ENCODE measurements around the gene DOCK1. TPM values are rescaled to one million over a fixed set of nuclear protein-coding genes. Genes with fewer than 3 reads are reported as not detected.

Gene DOCK1
- polyA plus RNA-seq, 5 donors, result 54.9 to 72.3 (median 68.9) TPM

DNA sequence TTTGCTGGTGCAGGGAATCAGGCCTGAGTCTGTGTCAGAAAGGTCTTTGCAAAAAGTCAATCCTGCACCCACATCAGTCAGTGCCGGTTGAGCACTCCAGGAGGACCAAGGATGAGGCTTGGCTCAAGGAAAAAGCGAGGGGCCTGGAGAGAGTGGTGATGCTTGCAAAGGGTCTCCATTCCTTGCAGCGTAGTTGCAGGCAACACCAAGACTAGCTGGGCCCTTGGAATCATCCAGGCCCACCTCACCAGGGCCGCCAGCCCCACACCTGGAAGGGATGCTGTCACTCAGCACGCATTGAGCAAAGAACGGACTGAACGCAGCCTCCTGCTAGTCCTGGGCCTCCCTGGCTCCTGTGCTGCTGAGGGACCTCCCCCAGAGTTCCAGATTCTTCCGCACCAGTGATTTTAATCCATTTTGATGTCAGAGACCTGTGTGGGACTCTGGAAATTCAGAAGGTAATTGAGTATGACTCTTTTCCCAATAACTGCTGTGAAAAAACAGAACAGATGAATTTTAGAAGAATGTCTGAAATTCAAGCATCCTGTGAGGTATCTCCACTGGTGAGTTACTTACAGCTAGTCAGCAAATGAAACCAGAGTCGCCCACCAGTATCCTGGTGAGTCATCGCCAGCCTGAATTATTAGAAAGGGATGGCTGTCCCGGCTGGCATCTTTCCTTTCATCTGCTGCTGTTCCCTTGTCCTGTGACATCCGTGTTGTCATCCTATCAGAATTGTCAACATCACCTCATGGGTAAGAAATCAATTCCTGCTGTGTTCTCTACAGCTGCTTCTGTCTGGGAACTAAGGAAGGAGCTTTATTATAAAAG, 493.1 kb downstream of the DOCK1 start:
- DNase-seq, result no peak

DNA sequence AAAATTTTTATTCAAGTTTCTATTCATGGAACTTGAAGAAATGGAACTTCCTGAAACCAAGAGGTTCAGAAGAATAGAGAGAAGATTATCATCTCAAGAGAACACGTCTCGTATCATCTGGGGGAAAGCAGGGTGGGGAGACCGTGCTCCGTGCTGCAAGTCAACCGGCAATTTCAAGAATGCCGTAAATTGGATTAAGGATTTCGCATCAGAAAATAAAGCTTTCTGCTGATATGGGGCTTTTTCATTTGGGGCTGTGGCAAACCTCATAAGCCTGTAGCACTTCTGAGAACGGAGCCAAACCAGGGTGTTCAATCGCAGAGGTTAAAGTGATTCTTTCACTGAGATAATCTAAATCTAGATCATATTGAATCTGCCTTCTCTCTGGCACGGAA, 493.7 kb downstream of the DOCK1 start:
- DNase-seq, result no peak

DNA sequence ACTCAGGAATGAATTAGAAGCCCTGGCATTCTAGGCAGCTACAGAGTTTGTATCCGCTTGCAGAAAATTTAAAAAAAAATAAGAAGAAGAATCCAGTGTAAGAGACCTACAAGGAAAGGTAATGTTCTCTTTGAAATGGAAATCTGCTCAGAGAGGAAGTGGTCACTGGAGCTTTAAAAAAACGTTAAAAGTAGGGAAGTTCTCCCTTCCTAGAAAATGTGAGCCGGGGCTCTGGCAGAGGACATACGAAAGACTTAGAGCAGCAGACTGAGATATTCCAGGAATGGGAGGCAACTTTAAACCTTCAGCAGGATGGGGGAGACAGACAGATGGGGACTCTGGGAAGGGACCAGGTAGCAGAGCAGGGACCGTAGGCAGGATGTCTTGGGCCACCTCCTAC, 494.4 kb downstream of the DOCK1 start:
- no peak for DNase-seq

DNA sequence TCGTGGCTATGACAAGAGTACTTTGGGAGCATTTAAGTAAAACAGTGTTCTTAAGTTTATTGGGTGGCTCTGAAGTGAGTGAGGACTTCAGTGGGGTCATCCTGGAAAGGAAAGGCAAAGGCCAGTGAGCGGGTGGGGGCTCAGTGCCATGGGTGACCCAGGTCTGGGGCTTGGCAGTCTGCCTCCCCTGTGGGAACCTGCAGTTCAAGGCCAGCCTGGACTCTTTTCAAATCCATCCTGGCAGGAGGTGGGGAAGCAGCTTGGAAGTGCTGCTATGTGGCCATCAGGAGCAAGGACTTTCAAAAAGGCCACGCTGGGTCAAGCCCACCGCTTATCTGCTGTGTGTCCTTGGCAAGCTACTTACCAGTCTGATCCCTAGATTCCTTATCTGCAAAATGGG, 495.0 kb downstream of the DOCK1 start:
- no peak for DNase-seq

DNA sequence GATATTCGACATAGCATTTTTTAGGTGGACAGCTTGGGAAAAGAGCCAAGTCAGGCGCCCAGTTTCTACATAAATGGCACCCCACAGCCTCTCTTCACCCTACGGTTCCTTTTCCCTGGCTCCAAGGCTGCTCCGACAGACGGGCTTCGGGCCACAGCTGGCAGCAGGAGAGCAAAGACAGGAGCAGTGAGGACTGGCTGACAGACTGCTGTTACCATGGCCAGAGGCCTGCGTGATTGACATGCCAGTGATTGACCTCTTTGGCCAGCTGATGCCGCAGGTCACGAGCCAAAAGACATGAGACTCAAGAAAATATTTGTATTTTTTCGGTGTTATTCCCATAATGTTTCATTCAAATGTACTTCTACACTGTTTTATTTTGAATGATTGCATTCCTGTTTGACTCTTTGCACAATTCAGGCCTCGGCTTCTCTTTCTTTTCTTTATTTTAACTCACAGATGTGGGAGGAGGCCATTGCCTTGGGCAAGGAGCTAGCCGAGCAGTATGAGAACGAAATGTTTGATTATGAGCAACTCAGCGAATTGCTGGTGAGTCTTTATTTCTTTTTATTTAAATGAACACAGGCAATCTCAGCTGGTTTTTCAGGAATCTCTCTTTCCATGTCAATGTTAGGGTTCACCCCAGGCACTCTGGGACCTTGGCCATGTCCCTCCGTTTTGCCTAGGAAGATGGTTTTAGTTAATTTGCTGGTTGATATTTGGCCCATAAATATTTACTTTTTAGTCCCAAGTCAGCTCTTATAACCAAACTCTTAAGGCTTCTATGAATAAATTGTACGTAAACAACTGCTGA, 497.6 kb downstream of the DOCK1 start:
- DNase-seq, result no peak

DNA sequence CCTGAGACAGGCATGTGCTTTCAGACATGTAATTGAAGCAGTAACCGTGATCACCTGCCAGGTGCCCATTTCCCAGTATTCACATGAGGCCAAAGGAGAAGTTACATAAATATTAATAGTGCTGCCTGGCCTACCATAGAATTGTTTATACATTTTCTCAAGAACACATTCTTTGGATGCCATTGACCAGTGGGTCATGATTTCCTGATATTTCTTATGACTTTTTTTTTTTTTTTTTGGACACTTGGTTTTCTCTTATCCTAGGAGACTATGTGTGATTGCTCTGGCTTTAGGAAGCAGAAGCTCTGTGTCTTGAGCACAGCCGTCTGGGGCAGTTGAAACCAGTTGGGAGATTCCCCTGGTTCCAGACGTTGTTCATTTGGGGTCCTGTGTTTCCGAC, 500.0 kb downstream of the DOCK1 start:
- DNase-seq, result no peak

DNA sequence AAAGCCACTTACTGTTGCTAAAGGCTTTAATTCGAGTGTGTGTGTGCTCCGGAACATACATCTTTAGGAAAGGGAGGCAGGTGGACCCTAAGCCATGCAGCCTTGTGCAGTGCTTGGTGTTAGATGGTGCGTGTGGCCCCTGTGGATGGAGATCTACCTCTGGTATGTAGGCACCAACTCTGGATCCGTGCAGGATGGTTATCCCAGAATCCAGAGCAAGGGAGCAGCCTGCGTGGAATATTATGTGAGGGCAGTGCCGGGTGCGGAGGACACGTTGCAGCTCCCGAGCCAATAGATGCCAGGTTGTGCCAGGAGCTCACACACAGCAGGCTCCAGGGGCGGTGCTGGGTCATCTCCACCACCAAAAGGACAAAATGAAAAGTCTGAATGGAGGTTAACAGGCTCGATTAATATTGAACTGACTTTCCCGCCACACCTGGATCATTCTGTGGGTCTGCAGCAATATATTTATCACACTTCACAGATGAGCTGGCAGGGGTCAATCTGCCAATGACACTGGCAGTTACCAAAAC, 500.9 kb downstream of the DOCK1 start:
- no peak for DNase-seq

DNA sequence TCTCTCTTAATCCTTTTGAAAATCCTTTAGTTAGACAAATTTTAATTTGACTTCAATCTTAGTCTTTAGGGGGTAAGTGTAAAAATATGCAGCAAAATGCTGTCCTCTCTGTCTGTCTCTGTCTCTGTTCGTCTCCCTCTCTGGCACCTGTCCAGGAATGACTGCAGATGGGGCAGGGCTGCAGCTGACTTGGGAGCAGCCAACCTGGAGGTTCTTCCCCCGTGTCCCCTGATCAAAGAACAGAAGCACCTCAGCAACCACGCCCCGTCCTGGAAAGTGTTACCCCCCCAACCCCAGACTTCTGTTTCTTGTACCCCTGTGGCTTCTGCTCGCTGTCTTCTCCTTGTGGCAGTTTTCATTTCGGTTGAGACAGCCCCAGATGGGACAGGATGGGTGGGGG, 502.3 kb downstream of the DOCK1 start:
- DNase-seq, result no peak

DNA sequence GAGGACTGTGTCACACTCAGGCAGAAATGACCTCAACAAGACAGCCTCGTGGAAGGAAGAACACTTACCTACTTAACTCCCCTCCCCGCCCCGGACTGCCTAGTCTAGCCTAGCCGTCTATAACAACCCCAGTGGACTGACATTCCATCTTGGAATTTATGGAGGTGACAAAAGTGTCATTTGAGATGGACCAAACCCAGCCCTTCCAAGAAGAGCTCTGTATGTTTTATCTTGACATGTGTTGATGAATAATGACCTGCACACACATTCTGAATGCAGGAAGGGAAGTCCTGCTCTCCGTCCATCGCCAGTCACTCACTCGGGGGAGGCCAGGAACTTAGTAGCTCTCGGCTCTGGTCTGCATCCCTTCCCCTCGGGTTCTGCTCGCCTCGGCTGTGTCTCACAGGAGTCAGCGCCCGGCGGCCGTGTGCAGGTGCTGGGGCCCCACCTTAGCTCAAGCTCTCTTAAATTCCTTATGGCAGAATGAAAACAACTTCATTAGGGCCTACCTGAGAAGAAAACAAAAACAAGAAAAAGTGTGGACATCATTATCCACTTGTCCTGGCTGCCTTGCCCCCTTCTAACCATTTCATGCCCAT, 503.0 kb downstream of the DOCK1 start:
- no peak for DNase-seq

DNA sequence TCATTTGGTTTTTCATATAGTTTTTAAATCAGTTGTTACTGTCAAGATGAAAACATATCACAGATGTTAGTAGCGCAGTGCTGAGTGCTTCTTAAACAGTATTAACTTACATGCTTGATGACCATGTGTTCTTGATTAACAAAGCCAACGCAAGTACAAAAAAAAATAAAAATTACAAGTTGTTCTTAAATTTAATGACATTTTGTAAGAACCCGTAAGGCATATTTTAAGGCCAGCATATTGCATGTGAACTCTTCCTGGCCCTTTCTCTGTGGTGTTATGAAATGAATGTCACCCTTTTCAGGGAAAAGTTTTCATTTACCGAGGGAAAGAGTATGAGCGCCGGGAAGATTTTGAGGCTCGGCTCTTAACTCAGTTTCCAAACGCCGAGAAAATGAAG, 503.5 kb downstream of the DOCK1 start:
- peak; percentile 33 for DNase-seq

DNA sequence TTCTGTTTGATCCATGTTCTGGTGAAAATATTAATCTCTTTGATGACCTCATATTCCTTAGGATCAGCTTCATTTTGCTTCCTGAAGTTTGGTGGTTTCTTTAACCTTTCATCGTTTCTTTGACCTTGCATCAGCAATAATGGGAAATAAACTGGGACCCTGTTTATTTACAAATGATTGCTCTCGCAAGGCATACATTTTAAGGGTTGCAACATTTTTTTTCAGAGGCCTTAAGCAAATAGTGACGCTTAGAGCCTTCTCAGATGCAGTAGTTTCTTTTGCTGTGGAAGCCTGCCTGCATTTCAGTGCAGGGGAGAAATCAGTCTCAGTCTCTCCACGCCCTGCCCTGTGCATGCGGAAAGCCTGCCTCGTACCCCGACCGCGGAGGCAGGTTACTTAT, 504.8 kb downstream of the DOCK1 start:
- DNase-seq, result no peak

DNA sequence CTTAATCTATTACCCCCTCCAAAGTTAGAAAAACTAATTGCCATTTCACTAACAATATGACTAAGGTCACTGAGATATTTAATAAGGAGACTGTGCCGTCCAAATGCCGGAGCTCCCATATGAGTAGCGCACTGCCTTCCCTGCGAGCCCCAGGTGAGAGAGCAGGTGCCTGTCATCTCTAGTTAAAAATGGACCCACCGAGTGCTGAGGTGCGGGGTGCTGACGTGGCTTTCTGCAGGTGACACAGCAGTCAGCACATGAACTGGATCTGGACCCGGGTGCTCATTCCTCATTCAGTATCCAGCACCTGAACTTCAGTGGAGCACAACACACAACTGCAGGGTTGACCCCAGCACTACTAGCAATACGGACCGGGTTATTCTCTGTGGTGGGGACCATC, 505.8 kb downstream of the DOCK1 start:
- DNase-seq, result no peak

DNA sequence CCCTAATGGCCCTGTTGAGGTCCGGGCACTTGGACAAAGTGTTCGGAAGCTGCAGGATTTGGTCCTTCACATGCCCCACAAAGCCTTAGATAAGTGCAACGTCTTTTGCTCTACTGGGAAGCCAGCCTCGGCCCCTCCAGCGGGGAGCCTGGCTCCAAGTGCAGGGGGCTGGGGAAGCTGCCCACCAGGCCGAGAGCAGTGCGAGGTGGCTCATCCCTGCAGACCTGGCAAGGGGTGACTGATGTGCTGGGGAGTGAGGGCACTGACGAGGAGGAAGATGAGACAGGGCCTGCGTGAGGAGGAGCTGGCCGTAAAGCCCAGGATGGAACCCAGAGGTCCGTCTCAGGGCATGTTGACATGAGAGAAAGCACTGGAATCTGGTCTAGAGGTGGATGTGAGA, 508.1 kb downstream of the DOCK1 start:
- no peak for DNase-seq

DNA sequence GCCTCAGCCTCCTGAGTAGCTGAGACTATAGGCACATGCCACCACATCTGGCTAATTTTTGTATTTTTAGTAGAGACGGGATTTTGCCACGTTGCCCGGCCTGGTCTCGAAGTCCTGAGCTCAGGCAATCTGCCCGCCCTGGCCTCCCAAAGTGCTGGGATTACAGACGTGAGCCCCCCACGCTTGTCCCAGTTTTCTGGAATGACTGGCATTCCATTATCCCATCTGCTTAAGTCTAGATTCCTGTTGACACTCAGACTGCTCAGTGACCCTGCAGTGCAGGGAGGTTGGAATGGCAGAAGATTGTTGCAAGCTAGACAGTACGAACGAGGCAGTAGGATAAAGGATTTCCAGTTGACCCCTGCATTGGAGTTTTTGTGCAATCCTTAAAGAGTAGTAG, 508.8 kb downstream of the DOCK1 start:
- no peak for DNase-seq

DNA sequence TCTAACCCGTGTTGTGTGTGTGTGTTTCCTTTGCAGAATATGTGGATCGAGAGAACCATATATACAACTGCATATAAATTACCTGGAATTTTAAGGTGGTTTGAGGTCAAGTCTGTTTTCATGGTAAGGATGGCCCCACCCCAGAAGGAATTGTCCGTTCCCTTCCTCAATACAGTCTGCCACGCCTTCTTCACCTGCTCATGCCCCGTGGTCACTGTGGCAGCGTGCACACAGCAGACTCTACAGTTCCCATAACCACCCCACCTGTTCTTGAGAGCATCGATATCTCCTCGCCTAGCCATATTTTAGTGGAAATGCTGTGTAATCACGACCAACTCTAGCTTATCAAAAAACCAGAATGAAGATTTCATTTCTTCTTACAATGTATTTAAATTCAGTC, 509.9 kb downstream of the DOCK1 start:
- DNase-seq, result no peak

DNA sequence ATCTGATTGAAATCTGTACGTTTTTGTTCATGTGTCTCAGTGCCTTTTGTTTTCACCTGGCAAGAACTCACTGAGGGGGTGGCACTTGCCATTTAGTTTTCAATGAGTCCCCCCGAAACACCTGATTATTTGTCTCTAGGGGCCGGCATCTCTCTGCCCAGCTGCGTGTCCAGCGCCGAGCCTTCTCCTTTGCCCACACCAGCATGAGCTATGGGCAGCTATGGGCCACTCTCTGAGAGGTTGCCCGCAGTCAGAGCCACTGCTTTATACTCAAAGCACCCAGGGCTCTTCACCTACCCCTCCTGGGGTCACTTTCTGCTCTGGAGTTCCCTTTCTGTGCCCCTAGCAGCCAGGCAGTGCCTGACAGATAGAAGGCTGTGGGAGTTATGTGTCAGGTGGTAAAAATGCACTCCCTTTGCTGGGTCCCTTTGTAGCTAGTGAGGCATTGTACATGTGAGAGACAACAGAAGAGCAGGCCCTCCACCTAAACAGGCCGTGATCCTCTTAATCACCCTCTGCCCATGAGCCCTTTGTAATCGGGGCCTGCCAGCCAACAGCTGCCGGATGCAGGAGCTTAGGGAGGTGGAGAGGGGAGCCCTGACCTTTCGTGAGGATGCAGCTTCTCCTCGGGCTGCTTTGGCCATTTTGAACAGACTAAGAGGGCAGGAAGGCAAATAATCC, 510.8 kb downstream of the DOCK1 start:
- DNase-seq, result no peak

DNA sequence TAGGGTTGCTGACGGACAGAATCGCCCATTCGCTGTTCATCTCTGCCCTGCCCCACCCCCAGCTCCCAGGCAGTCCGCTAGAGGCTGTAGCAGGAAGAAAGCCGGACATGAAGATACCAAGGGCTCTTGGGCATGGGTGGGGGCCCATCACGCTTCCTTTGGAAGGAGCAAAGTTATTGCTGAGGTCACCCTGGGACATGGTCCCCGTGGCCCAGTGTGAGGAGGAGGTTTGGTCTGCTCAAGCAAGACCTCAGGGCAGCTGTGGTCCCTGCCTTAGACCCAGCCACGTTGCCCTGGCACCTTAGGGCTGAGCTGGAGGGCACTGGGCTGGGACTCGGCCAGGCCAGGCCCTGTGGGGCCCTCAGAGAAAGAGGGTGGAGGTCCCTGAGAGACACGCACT, 511.8 kb downstream of the DOCK1 start:
- DNase-seq, result no peak

DNA sequence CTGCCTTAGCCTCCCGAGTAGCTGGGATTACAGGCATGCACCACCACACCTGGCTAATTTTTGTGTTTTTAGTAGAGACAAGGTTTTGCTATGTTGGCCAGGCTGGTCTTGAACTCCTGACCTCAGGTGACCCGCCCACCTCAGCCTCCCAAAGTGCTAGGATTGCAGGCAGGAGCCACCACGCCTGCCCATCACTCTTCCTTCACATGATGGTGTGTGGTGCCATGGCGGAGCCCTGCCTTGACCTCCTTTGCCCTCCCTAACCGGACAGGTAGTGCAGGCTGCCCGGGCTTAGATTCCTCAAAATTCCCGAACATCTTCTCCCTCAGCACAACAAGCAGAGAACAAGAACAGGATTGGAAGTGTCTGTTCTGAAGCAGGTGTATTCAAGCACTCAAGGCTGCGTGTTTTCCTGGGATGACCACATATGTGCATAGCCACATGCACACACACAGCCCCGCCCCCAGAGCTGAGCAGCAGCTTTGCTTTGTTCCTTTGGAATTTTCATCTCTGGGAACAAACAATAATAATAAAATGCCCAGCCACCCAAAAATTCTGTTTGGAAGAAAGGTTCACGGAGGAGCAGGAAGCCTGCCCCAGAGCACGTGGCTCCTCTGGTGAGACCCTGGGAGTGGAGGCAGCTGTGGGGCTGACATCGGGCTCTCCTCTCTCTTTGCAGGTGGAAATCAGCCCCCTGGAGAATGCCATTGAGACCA, 512.6 kb downstream of the DOCK1 start:
- DNase-seq, result no peak

DNA sequence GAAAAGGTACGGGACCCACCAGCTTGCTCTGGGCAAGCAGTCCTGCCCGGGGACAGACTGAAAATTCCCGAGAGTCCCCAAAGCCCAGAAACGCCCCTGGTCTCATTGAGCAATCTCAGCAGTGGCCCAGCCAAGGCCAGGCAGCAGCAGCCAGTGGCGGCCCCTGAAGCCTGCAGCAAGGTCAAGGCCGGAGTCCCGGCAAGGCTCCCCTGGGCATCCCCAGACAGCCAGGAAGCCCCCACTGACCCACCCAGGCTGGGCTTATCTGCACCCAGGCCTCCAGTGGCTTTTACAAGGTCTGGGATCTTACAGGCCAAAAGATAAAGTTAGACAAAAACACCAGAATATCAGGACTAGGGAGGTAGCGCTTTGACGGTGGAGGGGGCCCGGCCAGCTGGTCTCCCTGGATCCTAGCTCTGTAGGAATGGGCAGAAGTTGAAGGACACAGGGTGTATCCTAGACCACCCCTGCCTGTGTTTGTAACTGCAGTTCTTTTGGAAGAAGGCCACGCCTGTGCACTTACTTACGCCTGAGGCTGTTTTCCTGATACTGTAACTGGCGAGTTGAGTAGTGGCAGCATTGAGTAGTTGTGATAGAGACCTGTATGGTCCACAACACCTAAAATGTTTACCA, 513.4 kb downstream of the DOCK1 start:
- no peak for DNase-seq

DNA sequence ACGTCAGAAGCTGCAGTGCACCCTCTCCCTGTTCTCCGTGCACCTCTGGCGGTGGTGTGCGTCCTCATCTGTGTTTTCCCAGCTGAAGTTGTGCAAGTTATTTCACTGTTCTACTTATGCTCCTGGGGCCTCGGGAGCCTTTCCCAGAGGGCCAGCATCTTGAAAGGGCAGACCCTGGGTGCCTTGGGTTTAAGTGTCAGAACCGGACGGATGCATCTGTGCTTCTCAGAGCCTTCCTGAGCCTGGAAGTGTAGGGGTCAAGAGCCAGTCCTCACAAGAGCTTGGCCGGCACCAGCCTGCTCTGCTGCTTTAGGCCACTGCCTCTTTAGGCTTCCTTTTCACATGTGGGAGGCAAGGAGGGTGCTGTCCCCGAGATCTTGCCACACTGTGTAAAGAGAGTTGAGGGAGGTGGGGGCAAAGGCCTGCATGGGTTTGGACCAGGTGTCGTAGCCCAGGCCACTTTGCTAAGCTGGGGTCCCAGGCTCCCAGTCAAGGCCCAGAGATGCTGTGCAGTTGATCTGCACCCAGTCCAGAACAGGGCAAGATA, 515.0 kb downstream of the DOCK1 start:
- DNase-seq, result no peak
